ENCODE results near the gene GSX2.

- TF ChIP-seq CTCF (IDR thresholded peaks at IDR 0.05) (no peak), POLR2A (IDR thresholded peaks at IDR 0.05) (no peak)
Measured at GRCh38 chr4:54096295-54096962, 3.5 kb upstream of the GSX2 start.
